Naive thymus-derived CD8-positive, alpha-beta T cell (primary cell): ENCODE results near the gene TNK2. TPM values are rescaled to one million over a fixed set of nuclear protein-coding genes. Genes with fewer than 3 reads are reported as not detected.
A peak's percentile ranks its signal among the peaks of the same experiment; 100 is the strongest.
"Not testable (repeated sequence)": the region's sequence is repeated elsewhere in the genome, so short reads cannot be mapped to it uniquely, and the experiment has no call there.

Experiments
- ATAC-seq, 2 donors: fragments of 150-1000 bp; cut with Tn5 transposase in 1 of 2; sonication (Bioruptor Pico), chemical (Tn5 transposase) in 1 of 2; 1 replicate in 1 of 2; 2 replicates in 1 of 2; pipeline ENCODE4 v1.10.0; 2021; ENCODE audit warnings: mild to moderate bottlenecking in 2 of 2, moderate library complexity in 2 of 2
- POLR2A ChIA-PET: fragments of 350-600 bp; sonication (Branson Sonifier 250); formaldehyde crosslinking; loops from one replicate; lab custom pipeline; 2021; ENCODE audit warnings: antibody characterized with exemption; lab: Charles Lee
- DNase-seq, 10 donors: peaks; one replicate each; pipeline versions ENCODE4 v3.0.0 to v3.0.0-alpha.2; 2020 to 2022
- H3K27ac Mint-ChIP-seq, 10 donors: one replicate each; pipeline ENCODE4 v1.8.0; 2020 to 2022; ENCODE audit warnings: mild to moderate bottlenecking in 10 of 10, mixed read lengths in 10 of 10, moderate library complexity in 4 of 10, inconsistent platforms in 1 of 10
- H3K27me3 Mint-ChIP-seq, 5 donors: one replicate each; pipeline ENCODE4 v1.8.0; 2021 to 2022; ENCODE audit warnings: mixed read lengths in 5 of 5
- H3K36me3 Mint-ChIP-seq, 3 donors: one replicate each; pipeline ENCODE4 v1.8.0; 2020 to 2022; ENCODE audit warnings: mixed read lengths in 3 of 3, mild to moderate bottlenecking in 2 of 3, inconsistent platforms in 1 of 3
- H3K4me1 Mint-ChIP-seq, 4 donors: one replicate each; pipeline ENCODE4 v1.8.0; 2021 to 2022; ENCODE audit warnings: mixed read lengths in 4 of 4
- H3K4me3 Mint-ChIP-seq, 10 donors: one replicate each; pipeline ENCODE4 v1.8.0; 2020 to 2022; ENCODE audit warnings: mild to moderate bottlenecking in 10 of 10, mixed read lengths in 10 of 10, moderate library complexity in 6 of 10, inconsistent platforms in 1 of 10
- H3K9me3 Mint-ChIP-seq, 9 donors: one replicate each; pipeline ENCODE4 v1.8.0; 2020 to 2022; ENCODE audit warnings: mixed read lengths in 9 of 9, mild to moderate bottlenecking in 3 of 9, inconsistent platforms in 1 of 9, moderate library complexity in 1 of 9
- polyA plus RNA-seq, 3 donors: library from polyadenylated mRNA; unstranded; fragments of 300-500 nt; fragmentation: Illumina TruSeq; gene quantifications; one replicate each; pipeline ENCODE4 v1.2.3, GENCODE V29; 2021
- total RNA-seq, 8 experiments: library from RNA in 2 of 8; stranded (reverse) in 2 of 8; gene quantifications; one replicate each; pipeline ENCODE4 v1.2.3 and lab custom pipeline; 2021 to 2026

TNK2 gene
- total and polyA plus RNA-seq, 5 experiments from 2014 or later = 1.3 to 149 (median 2.5) TPM

- Mint-ChIP-seq H3K9me3 (no peaks in the 10 kb centered on the region), H3K36me3 (peaks cover 0 to 32% (median 0%) of the 10 kb centered on the region in 3 donors), H3K27me3 (no peaks in the 10 kb centered on the region), H3K27ac (peak overlapping the region in 4 of 10 donors; percentile 29 to 78 (median 42)), H3K4me1 (peaks cover 0 to 3% (median under 1%) of the 10 kb centered on the region in 4 donors), H3K4me3 (no peak overlapping the region)
- no peak for DNase-seq
- POLR2A ChIA-PET = no interaction called here
- no peak for ATAC-seq
Measured at GRCh38 chr3:195877767-195878423, 30.5 kb downstream of the TNK2 start.

- Mint-ChIP-seq H3K27ac (peak overlapping the region in 2 of 10 donors; percentile 47 to 78), H3K4me1 (peaks cover 0 to 3% (median under 1%) of the 10 kb centered on the region in 4 donors), H3K36me3 (peaks cover 0 to 28% (median 0%) of the 10 kb centered on the region in 3 donors), H3K4me3 (no peak overlapping the region), H3K9me3 (no peaks in the 10 kb centered on the region), H3K27me3 (no peaks in the 10 kb centered on the region)
- ATAC-seq (no peak), DNase-seq (peak in 1 of 10 donors; percentile 31)
- POLR2A ChIA-PET = no interaction called here
Measured at GRCh38 chr3:195877136-195877715, 31.1 kb downstream of the TNK2 start.

GRCh38 chr3:195876297-195877064, 31.9 kb downstream of the TNK2 start:
- peak in 1 of 10 donors; percentile 26 for DNase-seq

GRCh38 chr3:195875482-195876236, 32.7 kb downstream of the TNK2 start:
- POLR2A ChIA-PET = no interaction called here
- Mint-ChIP-seq H3K4me1 (peaks cover 0 to 3% (median under 1%) of the 10 kb centered on the region in 4 donors), H3K27ac (peak overlapping the region in 4 of 10 donors; percentile 8 to 51 (median 30)), H3K4me3 (no peak overlapping the region), H3K9me3 (no peaks in the 10 kb centered on the region), H3K27me3 (no peaks in the 10 kb centered on the region), H3K36me3 (peaks cover 0 to 32% (median 0%) of the 10 kb centered on the region in 3 donors)
- DNase-seq (peak in 1 of 10 donors; percentile 40), ATAC-seq (no peak)

More at GRCh38 chr3:195876297-195877064, 31.9 kb downstream of the TNK2 start:
- POLR2A ChIA-PET = no interaction called here
- ATAC-seq = no peak
- no peaks in the 10 kb centered on the region for H3K27me3 Mint-ChIP-seq
- H3K27ac Mint-ChIP-seq = peak overlapping the region in 2 of 10 donors; percentile 11 to 51
- peaks cover 0 to 26% (median 0%) of the 10 kb centered on the region in 3 donors for H3K36me3 Mint-ChIP-seq
- H3K4me1 Mint-ChIP-seq = peaks cover 0 to 3% (median under 1%) of the 10 kb centered on the region in 4 donors
- H3K4me3 Mint-ChIP-seq = no peak overlapping the region
- no peaks in the 10 kb centered on the region for H3K9me3 Mint-ChIP-seq

- POLR2A ChIA-PET = interaction anchor here (0.6 kb wide), 1 partner anchor 40 kb away, joined by 4 read pairs; no protein-coding TSS in a partner anchor
- H3K36me3 Mint-ChIP-seq = peaks cover 0 to 36% (median 0%) of the 10 kb centered on the region in 3 donors
- no peak for ATAC-seq
- no peaks in the 10 kb centered on the region for H3K9me3 Mint-ChIP-seq
- DNase-seq = peak in 1 of 10 donors; percentile 42
- no peak overlapping the region for H3K27ac Mint-ChIP-seq
- no peaks in the 10 kb centered on the region for H3K27me3 Mint-ChIP-seq
- no peak overlapping the region for H3K4me3 Mint-ChIP-seq
- peaks cover 0 to 3% (median under 1%) of the 10 kb centered on the region in 4 donors for H3K4me1 Mint-ChIP-seq
Measured at GRCh38 chr3:195873971-195874370, 34.4 kb downstream of the TNK2 start.

- peaks cover 0 to 36% (median 0%) of the 10 kb centered on the region in 3 donors for H3K36me3 Mint-ChIP-seq
- no peaks in the 10 kb centered on the region for H3K9me3 Mint-ChIP-seq
- no peak for ATAC-seq
- H3K27me3 Mint-ChIP-seq = no peaks in the 10 kb centered on the region
- no peak for DNase-seq
- H3K4me3 Mint-ChIP-seq = no peak overlapping the region
- H3K27ac Mint-ChIP-seq = peak overlapping the region in 1 of 10 donors; percentile 81
- POLR2A ChIA-PET = interaction anchor here (0.6 kb wide), 1 partner anchor 41 kb away, joined by 4 read pairs; no protein-coding TSS in a partner anchor
- H3K4me1 Mint-ChIP-seq = peaks cover 0 to 3% (median under 1%) of the 10 kb centered on the region in 4 donors
Measured at GRCh38 chr3:195873281-195873887, 35.0 kb downstream of the TNK2 start.

- Mint-ChIP-seq H3K27ac (no peak overlapping the region), H3K9me3 (no peaks in the 10 kb centered on the region), H3K4me3 (no peak overlapping the region), H3K27me3 (no peaks in the 10 kb centered on the region), H3K36me3 (peaks cover 0 to 35% (median 0%) of the 10 kb centered on the region in 3 donors), H3K4me1 (peaks cover 0 to 3% (median under 1%) of the 10 kb centered on the region in 4 donors)
- POLR2A ChIA-PET = no interaction called here
- ATAC-seq (no peak), DNase-seq (no peak)
Measured at GRCh38 chr3:195872800-195873199, 35.6 kb downstream of the TNK2 start.

- no peak overlapping the region for H3K27ac Mint-ChIP-seq
- POLR2A ChIA-PET = interaction anchor here (0.6 kb wide), 1 partner anchor 37 kb away, joined by 3 read pairs; no protein-coding TSS in a partner anchor
- peaks cover 0 to 3% (median under 1%) of the 10 kb centered on the region in 4 donors for H3K4me1 Mint-ChIP-seq
- ATAC-seq (no peak), DNase-seq (no peak)
- no peak overlapping the region for H3K4me3 Mint-ChIP-seq
- peaks cover 0 to 28% (median 0%) of the 10 kb centered on the region in 3 donors for H3K36me3 Mint-ChIP-seq
- H3K9me3 Mint-ChIP-seq = no peaks in the 10 kb centered on the region
- H3K27me3 Mint-ChIP-seq = no peaks in the 10 kb centered on the region
Measured at GRCh38 chr3:195872097-195872496, 36.3 kb downstream of the TNK2 start.

- H3K4me3 Mint-ChIP-seq, DNase-seq, ATAC-seq, H3K4me1 Mint-ChIP-seq, H3K27me3 Mint-ChIP-seq, H3K27ac Mint-ChIP-seq, H3K9me3 Mint-ChIP-seq: not testable (repeated sequence)
- H3K36me3 Mint-ChIP-seq = peaks cover 0 to 25% (median 0%) of the 10 kb centered on the region in 3 donors
- POLR2A ChIA-PET = interaction anchor here (0.6 to 0.7 kb wide), 2 partner anchors 36 to 38 kb away, joined by 3 read pairs; partner anchors contain the start of gene TNK2
Measured at GRCh38 chr3:195871686-195872085, 36.7 kb downstream of the TNK2 start.

GRCh38 chr3:195870937-195871336, 37.4 kb downstream of the TNK2 start:
- Mint-ChIP-seq H3K27me3 (no peaks in the 10 kb centered on the region), H3K4me1 (peaks cover 0 to 1% (median under 1%) of the 10 kb centered on the region in 4 donors), H3K4me3 (no peak overlapping the region), H3K27ac (peak overlapping the region in 1 of 10 donors; percentile 38), H3K9me3 (no peaks in the 10 kb centered on the region), H3K36me3 (peaks cover 0 to 27% (median 0%) of the 10 kb centered on the region in 3 donors)
- DNase-seq (no peak), ATAC-seq (no peak)
- POLR2A ChIA-PET = interaction anchor here (0.7 kb wide), 1 partner anchor 37 kb away, joined by 3 read pairs; the partner anchor contains the start of gene TNK2

- no peaks in the 10 kb centered on the region for H3K9me3 Mint-ChIP-seq
- POLR2A ChIA-PET = no interaction called here
- H3K27ac Mint-ChIP-seq = no peak overlapping the region
- DNase-seq = no peak
- peaks cover 0 to 31% (median 0%) of the 10 kb centered on the region in 3 donors for H3K36me3 Mint-ChIP-seq
- H3K4me1 Mint-ChIP-seq = no peaks in the 10 kb centered on the region
- no peaks in the 10 kb centered on the region for H3K27me3 Mint-ChIP-seq
- no peak overlapping the region for H3K4me3 Mint-ChIP-seq
- ATAC-seq = no peak
Measured at GRCh38 chr3:195870442-195870841, 37.9 kb downstream of the TNK2 start.
